Progenitor cell of endocrine pancreas (in vitro differentiated cells): ENCODE measurements around the gene LPCAT3. TPM values are rescaled to one million over a fixed set of nuclear protein-coding genes. Genes with fewer than 3 reads are reported as not detected.
A peak's percentile ranks its signal among the peaks of the same experiment; 100 is the strongest.
"Not testable (repeated sequence)": the region's sequence is repeated elsewhere in the genome, so short reads cannot be mapped to it uniquely, and the experiment has no call there.

Source experiments
- DNase-seq: peaks from one replicate; pipeline ENCODE4 v3.0.0; 2021; ENCODE audit warnings: low spot score; ENCODE audit not compliant: unreplicated experiment
- H3K27ac Mint-ChIP-seq: 2 replicates; pipeline ENCODE4 v1.8.0; 2021; ENCODE audit warnings: mild to moderate bottlenecking, moderate library complexity, mixed read lengths
- H3K27me3 Mint-ChIP-seq: 2 replicates; pipeline ENCODE4 v1.8.0; 2021; ENCODE audit warnings: mixed read lengths
- H3K36me3 Mint-ChIP-seq: 2 replicates; pipeline ENCODE4 v1.8.0; 2022; ENCODE audit warnings: mixed read lengths; ENCODE audit not compliant: insufficient read depth
- H3K4me1 Mint-ChIP-seq: 2 replicates; pipeline ENCODE4 v1.8.0; 2021; ENCODE audit warnings: low read depth, mixed read lengths
- H3K4me3 Mint-ChIP-seq: 2 replicates; pipeline ENCODE4 v1.8.0; 2021; ENCODE audit warnings: low read depth, mild to moderate bottlenecking, moderate library complexity, mixed read lengths
- H3K9me3 Mint-ChIP-seq: 2 replicates; pipeline ENCODE4 v1.8.0; 2021; ENCODE audit warnings: low read depth, mixed read lengths
- total RNA-seq: library from RNA; stranded (reverse); gene quantifications from 2 replicates; pipeline ENCODE4 v1.2.1, GENCODE V29; 2021
- TF ChIP-seq, protein P1 (sequence below): fragments of 200-600 bp; sonication (generic); IDR thresholded peaks from one replicate; pipeline ENCODE4 v1.5.0; 2021; ENCODE audit warnings: antibody characterized with exemption, mild to moderate bottlenecking; ENCODE audit not compliant: unreplicated experiment

LPCAT3 gene
- total RNA-seq, 1 donor from 2014 or later = 81.8 TPM

DNA sequence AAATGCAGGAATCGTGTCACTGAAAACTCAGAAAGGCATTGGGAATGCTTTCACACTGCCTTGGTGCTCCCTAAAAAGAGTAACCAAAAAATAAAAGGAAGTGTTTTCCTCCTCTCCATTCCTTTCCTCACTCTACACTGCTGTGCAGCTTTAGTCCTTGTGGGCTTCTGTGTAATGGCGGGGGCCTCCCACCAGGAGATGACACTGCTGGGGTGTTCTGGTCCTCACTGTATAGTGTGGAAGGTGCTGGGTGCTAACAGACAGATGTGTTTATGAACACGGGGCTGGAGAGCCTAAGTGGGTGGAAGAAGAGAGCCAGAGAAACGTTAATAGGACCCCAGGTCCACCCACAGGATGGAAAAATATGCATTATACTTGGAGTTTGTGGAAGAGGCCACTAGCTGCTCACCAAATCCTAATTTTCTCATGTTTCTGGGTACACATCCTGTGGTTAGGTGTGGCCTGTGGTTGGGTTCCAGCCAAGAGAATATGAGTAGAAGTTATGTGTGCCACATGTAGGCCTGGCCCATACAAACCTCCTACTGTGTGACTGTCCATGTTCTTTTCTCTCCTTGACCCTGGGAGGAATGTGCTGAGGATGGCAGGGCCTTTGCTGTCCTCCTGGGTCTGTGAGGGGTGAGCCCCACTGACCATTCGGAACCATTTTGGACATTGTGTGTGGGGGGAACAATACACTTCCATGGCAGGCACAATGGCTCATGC lies 28.3 kb upstream of the LPCAT3 start:
- H3K9me3 Mint-ChIP-seq = peaks cover 11% of the 10 kb centered on the region
- H3K27ac Mint-ChIP-seq = no peak overlapping the region
- DNase-seq = no peak
- TF ChIP-seq, protein P1, sequence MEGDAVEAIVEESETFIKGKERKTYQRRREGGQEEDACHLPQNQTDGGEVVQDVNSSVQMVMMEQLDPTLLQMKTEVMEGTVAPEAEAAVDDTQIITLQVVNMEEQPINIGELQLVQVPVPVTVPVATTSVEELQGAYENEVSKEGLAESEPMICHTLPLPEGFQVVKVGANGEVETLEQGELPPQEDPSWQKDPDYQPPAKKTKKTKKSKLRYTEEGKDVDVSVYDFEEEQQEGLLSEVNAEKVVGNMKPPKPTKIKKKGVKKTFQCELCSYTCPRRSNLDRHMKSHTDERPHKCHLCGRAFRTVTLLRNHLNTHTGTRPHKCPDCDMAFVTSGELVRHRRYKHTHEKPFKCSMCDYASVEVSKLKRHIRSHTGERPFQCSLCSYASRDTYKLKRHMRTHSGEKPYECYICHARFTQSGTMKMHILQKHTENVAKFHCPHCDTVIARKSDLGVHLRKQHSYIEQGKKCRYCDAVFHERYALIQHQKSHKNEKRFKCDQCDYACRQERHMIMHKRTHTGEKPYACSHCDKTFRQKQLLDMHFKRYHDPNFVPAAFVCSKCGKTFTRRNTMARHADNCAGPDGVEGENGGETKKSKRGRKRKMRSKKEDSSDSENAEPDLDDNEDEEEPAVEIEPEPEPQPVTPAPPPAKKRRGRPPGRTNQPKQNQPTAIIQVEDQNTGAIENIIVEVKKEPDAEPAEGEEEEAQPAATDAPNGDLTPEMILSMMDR = no peak
- no peaks in the 10 kb centered on the region for H3K27me3 Mint-ChIP-seq
- no peak overlapping the region for H3K4me3 Mint-ChIP-seq
- no peaks in the 10 kb centered on the region for H3K36me3 Mint-ChIP-seq
- H3K4me1 Mint-ChIP-seq = no peaks in the 10 kb centered on the region

GRCh38 chr12:7045913-7046312 lies 27.6 kb upstream of the LPCAT3 start:
- H3K4me1 Mint-ChIP-seq = no peaks in the 10 kb centered on the region
- peaks cover 5% of the 10 kb centered on the region for H3K9me3 Mint-ChIP-seq
- no peaks in the 10 kb centered on the region for H3K36me3 Mint-ChIP-seq
- TF ChIP-seq, protein P1 = no peak
- no peak for DNase-seq
- no peaks in the 10 kb centered on the region for H3K27me3 Mint-ChIP-seq
- no peak overlapping the region for H3K27ac Mint-ChIP-seq
- H3K4me3 Mint-ChIP-seq = no peak overlapping the region

- Mint-ChIP-seq H3K9me3 (peaks cover 7% of the 10 kb centered on the region), H3K36me3 (no peaks in the 10 kb centered on the region), H3K4me1 (no peaks in the 10 kb centered on the region), H3K27me3 (no peaks in the 10 kb centered on the region), H3K27ac (no peak overlapping the region), H3K4me3 (no peak overlapping the region)
- no peak for DNase-seq
- TF ChIP-seq, protein P1 = peak; percentile 50
Measured at GRCh38 chr12:7042842-7043241, 24.6 kb upstream of the LPCAT3 start.

GRCh38 chr12:7039403-7039802 lies 21.1 kb upstream of the LPCAT3 start:
- Mint-ChIP-seq H3K9me3 (peaks cover 7% of the 10 kb centered on the region), H3K27ac (no peak overlapping the region), H3K27me3 (no peaks in the 10 kb centered on the region), H3K4me3 (no peak overlapping the region), H3K36me3 (no peaks in the 10 kb centered on the region), H3K4me1 (no peaks in the 10 kb centered on the region)
- TF ChIP-seq, protein P1 = no peak
- no peak for DNase-seq

DNA sequence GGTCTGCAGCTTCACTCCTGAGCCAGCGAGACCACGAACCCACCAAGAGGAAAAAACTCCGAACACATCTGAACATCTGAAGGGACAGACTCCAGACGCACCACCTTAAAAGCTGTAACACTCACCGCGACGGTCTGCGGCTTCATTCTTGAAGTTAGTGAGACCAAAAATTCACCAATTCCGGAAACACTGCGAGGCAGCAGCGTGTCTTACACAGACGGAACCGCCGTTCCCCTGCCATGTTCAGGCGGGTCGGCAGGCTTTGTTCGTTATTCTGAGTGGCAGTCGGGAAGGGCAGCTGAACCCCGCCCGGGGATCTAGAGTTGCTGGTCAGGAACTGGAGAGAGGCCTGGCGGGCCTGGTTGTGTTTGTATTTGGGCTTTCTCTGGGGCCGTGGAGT lies 20.3 kb upstream of the LPCAT3 start:
- H3K36me3 Mint-ChIP-seq = no peaks in the 10 kb centered on the region
- H3K4me3 Mint-ChIP-seq = no peak overlapping the region
- H3K4me1 Mint-ChIP-seq = no peaks in the 10 kb centered on the region
- H3K9me3 Mint-ChIP-seq = peaks cover 7% of the 10 kb centered on the region
- TF ChIP-seq, protein P1 = no peak
- H3K27ac Mint-ChIP-seq = no peak overlapping the region
- no peak for DNase-seq
- H3K27me3 Mint-ChIP-seq = no peaks in the 10 kb centered on the region

- H3K4me3 Mint-ChIP-seq, H3K9me3 Mint-ChIP-seq, H3K27me3 Mint-ChIP-seq, DNase-seq, H3K27ac Mint-ChIP-seq, H3K4me1 Mint-ChIP-seq, H3K36me3 Mint-ChIP-seq: not testable (repeated sequence)
Measured at GRCh38 chr12:7037411-7037810, 19.1 kb upstream of the LPCAT3 start.
